ENCODE measurements around the gene MTOR.

The MTOR gene

GRCh38 chr1:11058595-11059154 is 203.7 kb downstream of the MTOR start:
- Histone ChIP-seq H3K4me1 (ENCODE audit: low read depth, poor library complexity, severe bottlenecking) (peaks cover 40% of the 10 kb centered on the region), H3K36me3 (ENCODE audit: insufficient read depth) (peaks cover 12% of the 10 kb centered on the region; the same call in 1 of the 2 replicates), H4K20me1 (ENCODE audit: insufficient read depth) (no peaks in the 10 kb centered on the region), H3K4me3 (IDR thresholded peaks at IDR 0.05; ENCODE audit: insufficient read depth, low read depth, low read length) (peak overlapping the region; percentile 77), H3K27ac (peak overlapping the region; percentile 53; the same call in 1 of the 2 replicates), H2AFZ (ENCODE audit: low read depth) (0 out of 2 replicates have a peak overlapping the region, but pooled peaks have one; percentile 57), H3K27me3 (ENCODE audit: insufficient read depth, low read depth) (no peaks in the 10 kb centered on the region), H3K79me2 (ENCODE audit: insufficient read depth, low read depth) (peaks cover 40% of the 10 kb centered on the region), H3K4me2 (peak overlapping the region; percentile 95), H3K9ac (peak overlapping the region; percentile 89)
- TF ChIP-seq CTCF (conservative IDR thresholded peaks at IDR 0.05; ENCODE audit: low read depth, low read length), result no peak

- Histone ChIP-seq H3K4me3 (IDR thresholded peaks at IDR 0.05; ENCODE audit: insufficient read depth, low read depth, low read length) (no peak overlapping the region), H3K27me3 (ENCODE audit: insufficient read depth, low read depth) (no peaks in the 10 kb centered on the region), H2AFZ (ENCODE audit: low read depth) (no peak overlapping the region), H3K36me3 (ENCODE audit: insufficient read depth) (peaks cover 12% of the 10 kb centered on the region; the same call in 1 of the 2 replicates), H4K20me1 (ENCODE audit: insufficient read depth) (no peaks in the 10 kb centered on the region), H3K9ac (no peak overlapping the region), H3K4me1 (ENCODE audit: low read depth, poor library complexity, severe bottlenecking) (peaks cover 34% of the 10 kb centered on the region), H3K4me2 (peak overlapping the region; percentile 95), H3K79me2 (ENCODE audit: insufficient read depth, low read depth) (peaks cover 40% of the 10 kb centered on the region), H3K27ac (no peak overlapping the region)
- no peak for TF ChIP-seq CTCF (conservative IDR thresholded peaks at IDR 0.05; ENCODE audit: low read depth, low read length)
Observed at GRCh38 chr1:11058026-11058425, 204.3 kb downstream of the MTOR start.

GRCh38 chr1:11057477-11057876 is 204.9 kb downstream of the MTOR start:
- no peak overlapping the region for H3K9ac ChIP-seq
- H3K4me3 ChIP-seq (IDR thresholded peaks at IDR 0.05; ENCODE audit: insufficient read depth, low read depth, low read length), result no peak overlapping the region
- peaks cover 40% of the 10 kb centered on the region for H3K79me2 ChIP-seq (ENCODE audit: insufficient read depth, low read depth)
- TF ChIP-seq CTCF (conservative IDR thresholded peaks at IDR 0.05; ENCODE audit: low read depth, low read length), result no peak
- no peak overlapping the region for H2AFZ ChIP-seq (ENCODE audit: low read depth)
- H4K20me1 ChIP-seq (ENCODE audit: insufficient read depth), result no peaks in the 10 kb centered on the region
- H3K36me3 ChIP-seq (ENCODE audit: insufficient read depth), result peaks cover 12% of the 10 kb centered on the region; the same call in 1 of the 2 replicates
- peaks cover 28% of the 10 kb centered on the region for H3K4me1 ChIP-seq (ENCODE audit: low read depth, poor library complexity, severe bottlenecking)
- no peaks in the 10 kb centered on the region for H3K27me3 ChIP-seq (ENCODE audit: insufficient read depth, low read depth)
- H3K27ac ChIP-seq, result no peak overlapping the region
- H3K4me2 ChIP-seq, result peak overlapping the region; percentile 95; the same call in 1 of the 2 replicates

Data from KMS-11 (cell line).